H54 (cell line): ENCODE results near the gene SPTBN4.

Experiments used
- DNase-seq: peaks from one replicate; pipeline ENCODE4 v3.0.0; 2011; ENCODE audit warnings: low spot score, mixed read lengths; ENCODE audit not compliant: insufficient read length
- FAIRE-seq: peaks from 3 replicates; lab custom pipeline; 2011; peaks lifted over from hg19 to GRCh38; lab: Jason Lieb, UNC
- POLR2A ChIP-seq: IDR thresholded peaks from 2 replicates; pipeline ENCODE4 v1.6.1; 2011; ENCODE audit warnings: low read depth, mild to moderate bottlenecking, low read length

SPTBN4 gene

GRCh38 chr19:40597329-40597838, 130.6 kb downstream of the SPTBN4 start:
- TF ChIP-seq POLR2A, result no peak
- FAIRE-seq (no peak), DNase-seq (no peak)

DNA sequence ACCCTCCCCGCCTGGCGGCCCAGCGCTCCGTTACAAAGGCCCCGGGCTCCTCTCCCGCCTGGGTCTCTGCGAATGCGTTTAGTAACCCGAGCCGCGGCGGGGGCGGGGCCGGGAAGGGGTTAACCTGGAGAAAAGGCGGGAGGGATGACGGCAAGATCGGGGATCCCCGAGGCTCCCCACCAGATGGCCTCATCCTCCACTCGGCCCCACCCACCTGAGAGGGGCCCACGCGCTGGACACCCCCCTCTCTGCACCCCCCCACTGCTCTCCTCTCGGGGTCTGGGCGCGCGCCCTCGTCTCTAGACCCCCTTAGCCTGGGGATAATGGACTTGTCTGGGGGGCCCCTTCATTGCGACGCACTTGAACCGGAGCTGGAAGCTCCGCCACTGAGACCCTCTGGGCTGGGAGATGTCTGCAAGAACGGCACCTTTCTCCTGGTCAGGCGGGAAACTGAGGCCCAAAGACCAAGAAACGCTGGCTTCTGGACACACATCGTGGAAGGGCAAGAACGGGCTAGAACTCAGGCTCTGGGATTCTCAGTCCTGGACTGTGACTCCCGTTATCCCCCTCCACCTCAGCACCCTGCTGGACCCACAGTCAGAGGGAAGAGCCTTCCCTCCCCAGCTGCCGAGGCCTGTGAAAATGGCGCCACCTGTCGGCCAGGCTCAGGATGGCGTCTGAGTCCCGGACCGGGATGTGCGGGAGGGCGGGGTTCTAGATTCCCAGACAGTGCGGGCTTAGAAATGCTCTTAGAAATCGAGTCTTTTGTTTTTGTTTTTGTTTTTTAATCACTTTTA, 131.5 kb downstream of the SPTBN4 start:
- TF ChIP-seq POLR2A, result no peak
- peak; percentile 97 for DNase-seq
- FAIRE-seq, result peak; percentile 62

DNA sequence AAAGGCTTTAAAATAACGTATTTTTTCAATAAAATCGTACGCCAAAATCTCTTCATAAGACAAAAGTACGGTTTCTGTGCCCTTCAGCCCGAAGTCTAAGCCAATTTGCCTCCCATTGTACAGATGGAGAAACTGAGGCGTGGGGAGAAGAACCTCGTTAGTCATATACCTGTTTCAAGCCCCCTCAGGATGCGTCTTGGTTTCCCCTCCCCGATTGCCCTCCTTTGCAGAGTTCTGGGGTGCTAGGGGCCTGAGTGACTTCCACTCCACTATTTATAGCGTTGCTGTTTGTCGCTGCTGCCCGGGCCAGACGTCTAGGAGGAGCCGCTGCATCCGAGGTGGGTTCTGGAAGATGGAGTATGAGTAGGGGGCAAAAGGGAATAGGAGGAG, 132.1 kb downstream of the SPTBN4 start:
- DNase-seq (no peak), FAIRE-seq (no peak)
- TF ChIP-seq POLR2A, result no peak

DNA sequence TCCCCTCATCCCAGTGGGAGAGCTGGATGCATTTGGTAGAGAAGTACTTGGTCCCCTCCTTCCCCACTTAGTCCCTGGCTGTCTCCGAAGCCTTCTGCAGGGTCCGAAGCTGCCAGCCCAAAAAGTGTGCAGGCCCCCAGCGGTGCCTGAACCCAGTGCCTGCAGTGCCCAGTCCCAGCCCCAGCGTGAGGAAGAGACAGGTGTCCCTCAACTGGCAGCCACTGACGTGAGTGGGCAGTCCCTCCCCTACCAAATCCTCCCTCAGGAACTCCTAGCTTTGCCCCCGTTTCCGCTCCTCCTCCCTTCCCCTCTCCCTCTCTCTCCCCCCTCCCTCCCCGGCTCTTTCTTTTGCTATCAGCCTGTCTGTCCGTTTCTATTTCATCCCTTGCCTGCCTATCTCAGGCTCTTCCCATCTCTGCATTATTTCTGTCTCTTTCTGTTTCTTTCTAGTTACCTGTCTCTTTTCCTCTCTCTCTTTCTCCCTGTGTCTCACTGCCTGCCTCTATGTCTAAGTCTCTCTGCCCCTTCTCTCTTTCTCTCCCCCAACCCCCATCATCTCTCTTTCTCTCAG, 132.6 kb downstream of the SPTBN4 start:
- DNase-seq (no peak), FAIRE-seq (no peak)
- no peak for TF ChIP-seq POLR2A

DNA sequence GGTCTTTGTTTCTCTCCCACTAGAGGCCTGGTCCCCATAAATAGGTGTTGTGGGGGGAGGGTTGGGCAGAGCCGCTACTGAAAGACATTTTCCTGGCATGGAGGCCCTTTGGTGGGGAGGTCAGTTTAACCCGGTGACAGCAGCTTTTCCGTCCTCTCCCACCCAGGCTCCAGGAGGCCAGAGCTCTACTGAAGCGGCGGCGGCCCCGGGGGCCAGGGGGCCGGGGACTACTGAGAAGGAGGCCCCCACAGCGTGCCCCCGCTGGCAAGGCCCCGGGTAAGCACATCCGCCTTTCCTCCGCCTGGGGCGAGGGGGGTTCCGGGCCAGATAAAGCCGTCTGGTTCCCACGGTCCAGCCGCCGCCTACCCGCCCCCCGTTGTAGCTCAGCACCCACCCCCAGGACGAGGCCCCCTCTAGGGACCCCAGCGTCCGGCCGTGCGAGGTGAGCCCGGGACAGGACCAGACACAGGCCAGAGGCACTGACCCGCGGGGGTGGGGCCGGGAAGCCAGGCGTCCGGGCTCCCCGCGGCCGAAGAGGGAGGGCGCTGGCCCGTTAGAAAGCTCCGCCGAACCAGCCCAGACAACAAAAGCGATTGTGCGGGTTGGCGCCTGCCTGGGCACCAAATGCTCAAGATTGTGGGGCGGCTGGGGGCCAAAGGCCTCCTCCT, 133.2 kb downstream of the SPTBN4 start:
- no peak for TF ChIP-seq POLR2A
- DNase-seq, result no peak
- FAIRE-seq, result no peak

GRCh38 chr19:40600570-40601133, 133.9 kb downstream of the SPTBN4 start:
- DNase-seq, result no peak
- FAIRE-seq, result no peak
- TF ChIP-seq POLR2A, result no peak

- TF ChIP-seq POLR2A, result no peak
- DNase-seq (no peak), FAIRE-seq (no peak)
Observed at GRCh38 chr19:40601134-40601974, 134.6 kb downstream of the SPTBN4 start, which contains the start of gene LTBP4. Gene LTBP4 (plus strand): TSS chr19:40601369. CDS start chr19:40601388, 19 bp downstream.

- no peak for FAIRE-seq
- TF ChIP-seq POLR2A, result no peak
Observed at GRCh38 chr19:40603071-40603388, 136.2 kb downstream of the SPTBN4 start.

DNA sequence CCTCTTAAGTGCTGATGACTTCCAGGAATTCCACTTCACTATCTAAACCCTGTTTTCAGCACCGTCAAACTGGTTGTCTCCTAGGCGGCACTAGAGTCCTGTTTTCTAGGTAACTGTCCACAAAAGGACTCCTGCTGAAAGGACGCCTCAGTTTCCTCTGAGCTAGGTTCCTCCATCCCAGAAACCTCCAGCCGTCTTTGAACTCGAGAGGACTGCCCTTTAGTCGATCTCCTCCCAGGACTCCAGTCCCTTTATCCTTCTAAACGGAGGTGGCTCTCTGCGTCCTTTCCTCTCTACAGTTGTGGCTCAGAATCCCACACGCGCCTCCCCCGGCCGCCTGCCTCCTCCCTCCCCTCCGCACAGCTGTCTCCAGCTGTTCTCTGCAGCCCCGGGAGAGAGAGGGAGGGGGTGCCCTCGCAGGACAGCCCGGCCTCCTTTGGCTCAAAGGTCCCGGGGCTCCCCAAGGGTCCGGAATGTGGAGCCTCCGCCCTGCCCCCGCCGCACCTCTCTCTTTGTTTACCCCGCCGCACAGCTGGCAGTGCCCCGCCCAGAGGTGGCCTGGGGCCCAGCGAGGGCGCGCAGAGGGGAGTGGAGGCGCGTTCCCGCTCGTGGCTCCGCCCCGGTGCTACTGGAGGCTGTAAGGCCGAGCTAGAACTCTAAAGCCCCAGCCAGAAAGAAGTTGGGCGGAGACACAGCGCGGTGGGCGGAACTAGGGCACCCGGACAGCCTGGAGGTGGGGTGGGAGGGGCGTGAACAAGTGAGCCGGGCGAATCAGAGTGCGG, 136.8 kb downstream of the SPTBN4 start:
- peak; percentile 79 for FAIRE-seq
- peak; percentile 97 for DNase-seq
- TF ChIP-seq POLR2A, result no peak

More at GRCh38 chr19:40603071-40603388, 136.2 kb downstream of the SPTBN4 start:
- no peak for DNase-seq

DNA sequence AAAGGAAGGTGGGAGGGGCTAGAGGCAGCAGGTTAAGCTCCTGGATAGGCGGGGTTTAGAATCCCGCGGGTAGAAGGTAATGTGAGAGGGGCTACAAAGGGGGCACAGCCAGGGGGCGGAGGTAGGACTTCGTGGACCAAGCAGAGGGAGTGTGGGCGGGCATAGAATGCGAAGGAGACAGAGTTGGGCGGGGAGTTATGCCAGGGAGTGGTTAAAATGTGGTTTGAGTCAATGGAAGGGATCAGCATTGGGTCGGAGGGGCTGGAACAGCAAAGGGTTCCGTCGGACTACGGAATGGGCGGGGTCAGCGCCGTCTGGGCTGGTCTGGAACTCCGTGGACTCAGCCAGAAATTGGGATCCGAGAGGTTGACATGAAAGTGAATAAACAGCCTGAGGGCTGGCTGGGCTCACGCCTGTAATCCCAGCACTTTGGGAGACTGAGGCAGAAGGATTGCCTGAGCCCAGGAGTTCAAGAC, 137.4 kb downstream of the SPTBN4 start:
- TF ChIP-seq POLR2A, result no peak
- DNase-seq (no peak), FAIRE-seq (no peak)

DNA sequence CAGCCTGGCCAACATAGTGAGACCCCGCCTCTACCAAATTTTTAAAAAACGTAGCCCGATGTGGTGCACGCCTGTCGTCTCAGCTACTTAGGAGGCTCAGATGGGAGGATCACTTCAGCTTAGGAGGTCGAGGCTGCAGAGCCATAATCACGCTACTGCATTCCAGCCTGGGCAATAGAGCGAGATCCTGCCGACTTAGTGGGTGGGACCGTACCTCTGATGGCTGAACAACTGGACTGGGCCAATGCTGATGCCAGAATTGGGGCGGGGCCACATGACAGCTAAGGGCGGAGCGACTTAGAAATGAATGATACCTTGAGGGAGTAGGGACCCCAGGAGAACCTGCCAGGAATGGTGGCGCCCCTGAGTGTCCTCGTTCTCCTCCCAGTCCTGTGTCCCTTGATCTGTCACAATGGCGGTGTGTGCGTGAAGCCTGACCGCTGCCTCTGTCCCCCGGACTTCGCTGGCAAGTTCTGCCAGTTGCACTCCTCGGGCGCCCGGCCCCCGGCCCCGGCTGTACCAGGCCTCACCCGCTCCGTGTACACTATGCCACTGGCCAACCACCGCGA, 137.9 kb downstream of the SPTBN4 start:
- no peak for TF ChIP-seq POLR2A
- FAIRE-seq, result no peak
- DNase-seq, result no peak
